Measurements from ENCODE around the gene LRCOL1.
"Not testable (repeated sequence)": the region's sequence is repeated elsewhere in the genome, so short reads cannot be mapped to it uniquely, and the experiment has no call there.

The LRCOL1 gene

GRCh38 chr12:132600048-132601032, 10.0 kb downstream of the LRCOL1 start:
- peak; percentile 22 for DNase-seq

- not testable (repeated sequence) for DNase-seq
Measured at GRCh38 chr12:132599502-132599901, 10.9 kb downstream of the LRCOL1 start.

GRCh38 chr12:132597333-132598316, 12.8 kb downstream of the LRCOL1 start:
- DNase-seq, result no peak

DNA sequence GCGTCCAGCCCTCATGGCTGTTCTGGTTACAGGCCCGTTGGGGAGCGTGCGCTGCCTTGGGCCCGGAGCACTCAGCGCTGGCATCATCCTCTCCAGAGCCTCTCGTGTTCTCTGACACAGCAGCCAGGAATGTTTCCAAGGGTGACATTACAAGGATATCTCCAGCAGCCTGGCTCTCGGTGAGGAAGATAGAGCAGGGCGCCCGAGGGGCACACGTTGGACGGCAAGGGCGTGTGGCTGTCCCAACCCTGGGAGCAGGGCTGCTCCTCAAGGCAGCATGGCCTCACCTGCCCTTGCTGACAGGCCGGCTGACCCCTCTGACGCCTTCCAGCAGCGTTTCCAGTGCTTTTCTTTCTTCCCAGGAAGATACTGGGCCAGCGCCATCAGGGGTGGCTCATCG, 14.4 kb downstream of the LRCOL1 start:
- no peak for DNase-seq

DNA sequence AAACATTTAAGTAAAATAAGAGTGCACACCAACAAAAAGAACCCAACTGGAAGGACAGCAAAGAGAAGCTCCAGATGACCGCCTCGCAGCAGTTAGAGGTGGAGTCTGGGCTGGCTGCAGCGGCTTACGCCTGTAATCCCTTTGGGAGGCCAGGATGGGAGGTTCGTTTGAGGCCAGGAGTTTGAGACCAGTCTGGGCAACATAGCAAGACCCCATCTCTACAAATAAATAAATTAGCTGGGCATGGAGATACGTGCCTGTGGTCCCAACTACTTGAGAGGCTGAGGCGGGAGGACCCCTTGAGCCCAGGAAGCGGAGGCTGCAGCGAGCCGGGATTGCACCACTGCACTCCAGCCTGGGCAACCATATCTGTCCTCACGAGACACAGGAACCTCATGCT, 15.2 kb downstream of the LRCOL1 start:
- DNase-seq, result no peak

DNA sequence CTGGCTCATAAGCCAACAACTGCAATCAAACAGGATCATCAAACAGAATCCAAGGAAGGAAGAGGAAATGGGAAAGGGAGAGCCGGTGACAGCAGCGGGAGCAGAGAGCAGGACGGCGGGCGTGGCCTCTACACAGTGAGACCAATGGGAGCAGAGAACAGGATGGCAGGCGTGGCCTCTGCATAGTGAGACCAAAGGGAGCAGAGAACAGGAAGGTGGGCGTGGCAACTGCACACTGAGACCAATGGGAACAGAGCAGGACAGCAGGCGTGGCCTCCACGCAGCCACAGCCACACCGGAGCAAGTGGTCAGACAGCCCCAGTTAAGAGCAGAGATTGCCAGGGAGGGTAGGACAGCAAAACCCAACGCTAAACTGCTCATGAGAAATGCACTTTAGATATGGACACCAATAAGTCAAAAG, 16.4 kb downstream of the LRCOL1 start:
- no peak for DNase-seq

- DNase-seq, result no peak
Measured at GRCh38 chr12:132593521-132593920, 16.9 kb downstream of the LRCOL1 start.

DNA sequence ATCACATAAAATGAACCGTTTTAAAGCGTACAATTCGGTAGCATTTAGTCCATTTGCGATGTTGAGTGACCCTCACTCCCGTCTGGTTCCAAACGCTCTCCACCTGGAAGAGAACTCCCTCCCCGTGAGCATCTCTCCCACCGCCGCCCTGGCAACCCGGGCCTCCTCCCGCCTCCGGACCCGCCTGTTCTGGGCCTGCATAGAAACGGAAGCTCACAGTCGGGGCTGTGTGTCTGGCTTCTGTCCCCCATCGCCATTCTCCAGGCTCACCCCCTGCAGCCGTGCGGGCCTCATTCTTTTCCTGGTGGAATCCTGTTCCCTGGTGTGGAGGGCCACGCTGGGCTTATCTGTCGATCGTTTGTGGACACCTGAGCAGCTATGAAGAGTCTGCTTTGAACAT, 17.3 kb downstream of the LRCOL1 start:
- DNase-seq, result no peak

DNA sequence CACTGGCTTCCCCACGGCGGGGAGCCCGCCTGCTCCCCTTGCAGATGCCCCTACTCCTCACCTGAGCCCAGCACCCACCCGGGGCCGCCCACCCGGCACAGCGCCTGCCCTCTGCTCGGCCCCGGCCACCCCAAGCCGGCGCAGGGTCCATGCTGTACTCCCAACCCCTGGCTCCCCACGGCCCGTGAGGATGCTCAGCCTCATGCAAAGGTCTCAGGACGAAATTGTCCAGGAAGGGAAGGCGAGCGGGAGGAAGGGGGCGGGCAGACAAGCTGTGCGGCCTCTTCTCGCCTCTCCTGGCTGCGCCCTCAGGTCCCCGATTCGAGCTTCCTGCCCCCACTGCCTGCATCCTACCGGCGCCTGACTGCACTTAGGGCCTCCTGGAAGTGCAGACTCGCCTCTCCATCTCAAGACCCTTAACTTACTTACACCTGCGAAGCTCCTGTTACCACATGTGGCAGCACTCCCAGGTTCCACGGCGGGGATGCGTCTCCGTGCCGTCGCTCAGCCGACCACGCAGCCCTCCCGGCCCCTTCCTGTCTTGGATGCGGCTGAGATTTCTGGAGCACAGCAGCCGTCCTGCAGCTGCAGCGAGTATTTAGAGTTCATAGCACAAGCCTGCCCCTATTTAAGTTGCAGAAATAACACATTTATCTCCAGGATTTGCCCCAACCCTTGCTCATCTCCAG, 18.0 kb downstream of the LRCOL1 start:
- DNase-seq, result no peak

GRCh38 chr12:132591107-132591935, 19.1 kb downstream of the LRCOL1 start:
- no peak for DNase-seq

- no peak for DNase-seq
Measured at GRCh38 chr12:132588821-132589669, 21.3 kb downstream of the LRCOL1 start.

DNA sequence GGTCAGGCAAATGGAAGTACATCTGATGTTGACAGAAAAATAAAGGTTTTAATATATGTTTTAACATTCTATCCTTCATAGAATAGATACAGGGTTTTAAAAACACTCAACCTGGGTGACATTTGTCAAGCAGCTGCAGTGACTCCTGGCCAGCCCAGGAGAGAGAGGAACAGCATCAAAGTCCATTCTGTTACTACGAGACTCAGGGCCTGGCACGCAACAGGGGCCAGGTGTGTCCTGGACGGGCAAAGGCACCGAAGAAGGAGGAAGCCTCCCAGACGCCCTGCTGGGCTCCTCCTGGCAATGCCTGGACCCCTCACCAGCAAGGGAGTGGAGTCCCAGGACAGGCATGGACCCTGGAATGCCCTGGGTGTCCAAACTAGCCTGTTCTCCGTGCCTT, 22.1 kb downstream of the LRCOL1 start:
- no peak for DNase-seq

DNA sequence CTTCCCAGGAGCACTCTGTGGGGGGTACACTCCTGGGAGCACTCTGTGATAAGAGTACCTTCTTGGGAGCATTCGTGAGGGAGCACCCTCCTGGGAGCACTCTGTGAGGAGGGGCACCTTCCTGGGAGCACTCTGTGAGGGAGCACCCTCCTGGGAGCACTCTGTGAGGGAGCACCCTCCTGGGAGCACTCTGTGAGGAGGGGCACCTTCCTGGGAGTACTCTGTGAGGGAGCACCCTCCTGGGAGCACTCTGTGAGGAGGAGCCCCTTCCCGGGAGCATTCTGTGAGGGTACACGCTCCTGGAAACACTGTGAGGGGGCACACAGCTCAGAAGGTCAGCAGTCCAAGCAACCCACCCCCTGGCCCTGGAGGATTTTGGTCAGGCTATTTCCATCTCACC, 22.6 kb downstream of the LRCOL1 start:
- no peak for DNase-seq

DNA sequence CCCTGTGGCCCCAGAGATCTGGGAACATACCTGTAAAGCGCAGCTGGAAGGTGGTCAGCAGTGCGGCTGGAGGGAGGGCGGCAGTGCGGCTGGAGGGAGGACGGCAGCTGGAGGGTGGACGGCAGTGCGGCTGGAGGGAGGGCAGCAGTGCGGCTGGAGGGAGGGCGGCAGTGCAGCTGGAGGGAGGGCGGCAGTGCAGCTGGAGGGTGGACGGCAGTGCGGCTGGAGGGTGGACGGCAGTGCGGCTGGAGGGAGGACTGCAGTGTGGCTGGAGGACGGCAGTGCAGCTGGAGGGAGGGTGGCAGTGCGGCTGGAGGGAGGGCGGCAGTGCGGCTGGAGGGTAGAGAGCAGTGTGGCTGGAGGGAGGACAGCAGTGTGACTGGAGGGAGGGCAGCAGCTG, 23.5 kb downstream of the LRCOL1 start:
- no peak for DNase-seq

- DNase-seq, result no peak
Measured at GRCh38 chr12:132585177-132585576, 25.2 kb downstream of the LRCOL1 start.

- no peak for DNase-seq
Measured at GRCh38 chr12:132584429-132584828, 26.0 kb downstream of the LRCOL1 start.

- DNase-seq, result no peak
Measured at GRCh38 chr12:132583736-132584135, 26.6 kb downstream of the LRCOL1 start.

- DNase-seq, result no peak
Measured at GRCh38 chr12:132583411-132583710, 27.0 kb downstream of the LRCOL1 start.

DNA sequence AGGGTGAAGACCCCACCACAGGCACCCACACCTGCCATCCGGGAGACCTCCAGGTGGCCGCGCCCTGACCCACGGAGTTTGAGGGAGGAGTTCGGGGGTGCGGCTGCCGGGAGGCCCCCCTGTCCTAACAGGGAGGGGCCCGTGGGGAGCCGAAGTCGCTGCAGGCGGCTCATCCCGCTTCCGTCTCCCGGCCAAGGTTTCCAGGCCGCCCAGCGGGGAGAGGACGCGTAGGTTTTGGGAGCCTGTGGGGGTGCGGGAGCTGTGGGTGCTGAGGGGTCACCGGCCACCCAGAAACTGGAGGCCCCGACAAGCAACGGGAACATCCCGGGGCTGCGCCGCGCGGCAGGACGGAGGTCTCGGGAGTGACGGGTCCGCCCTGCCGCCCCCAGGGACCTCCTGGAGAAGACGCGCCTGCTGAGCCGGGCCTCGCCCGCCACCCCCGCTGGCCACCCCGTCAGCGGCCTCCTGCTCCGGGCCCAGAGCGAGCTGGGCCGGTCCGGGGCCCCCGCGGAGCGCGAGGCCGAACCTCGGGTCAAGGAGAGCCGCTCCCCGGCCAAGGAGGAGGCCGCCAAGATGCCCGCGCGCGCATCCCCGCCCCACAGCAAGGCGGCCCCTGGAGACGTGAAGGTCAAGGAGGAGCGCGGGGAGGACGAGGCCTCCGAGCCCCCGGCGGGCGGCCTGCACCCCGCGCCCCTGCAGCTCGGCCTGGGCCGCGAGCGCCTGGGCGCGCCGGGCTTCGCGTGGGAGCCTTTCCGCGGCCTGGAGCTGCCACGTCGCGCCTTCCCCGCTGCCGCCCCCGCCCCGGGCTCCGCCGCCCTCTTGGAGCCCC, 27.6 kb downstream of the LRCOL1 start:
- no peak for DNase-seq

GRCh38 chr12:132582058-132582420, 28.3 kb downstream of the LRCOL1 start:
- no peak for DNase-seq

Measured in central memory CD4-positive, alpha-beta T cell (primary cell).